Measurements from ENCODE around the gene WTIP.

GRCh38 chr19:34481861-34482379, 362 bp downstream of the WTIP start:
- TF ChIP-seq CTCF (IDR thresholded peaks at IDR 0.05 in 8 of 11, conservative IDR thresholded peaks at IDR 0.05 in 3 of 11): no peak
- no peak for TF ChIP-seq POLR2A (IDR thresholded peaks at IDR 0.05)

Measured in spleen (tissue), 7 donors.